ENCODE results near the gene PHKA2.
A peak's percentile ranks its signal among the peaks of the same experiment; 100 is the strongest.

PHKA2 gene

DNA sequence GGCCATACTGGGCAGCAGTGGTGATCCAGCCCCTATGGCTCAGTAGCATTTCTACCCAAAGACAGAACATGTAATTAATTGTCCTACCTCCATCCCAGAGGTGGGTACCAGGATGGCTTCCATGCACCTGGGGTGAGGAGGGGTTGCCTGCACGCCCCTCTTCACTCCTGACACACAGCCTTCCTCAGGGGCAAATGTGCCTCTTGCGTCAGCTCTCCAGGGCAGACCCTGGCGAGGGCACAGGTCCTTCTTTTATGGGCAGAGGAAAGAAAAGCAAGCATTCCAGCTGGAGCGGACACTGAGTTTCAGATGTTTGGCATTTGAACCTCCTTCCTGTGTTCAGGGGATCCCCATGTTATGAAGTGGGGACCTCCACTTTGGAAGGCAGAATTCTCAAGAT, 95.6 kb downstream of the PHKA2 start:
- no peak for DNase-seq (ENCODE audit: low read depth in 2 of 2)

DNA sequence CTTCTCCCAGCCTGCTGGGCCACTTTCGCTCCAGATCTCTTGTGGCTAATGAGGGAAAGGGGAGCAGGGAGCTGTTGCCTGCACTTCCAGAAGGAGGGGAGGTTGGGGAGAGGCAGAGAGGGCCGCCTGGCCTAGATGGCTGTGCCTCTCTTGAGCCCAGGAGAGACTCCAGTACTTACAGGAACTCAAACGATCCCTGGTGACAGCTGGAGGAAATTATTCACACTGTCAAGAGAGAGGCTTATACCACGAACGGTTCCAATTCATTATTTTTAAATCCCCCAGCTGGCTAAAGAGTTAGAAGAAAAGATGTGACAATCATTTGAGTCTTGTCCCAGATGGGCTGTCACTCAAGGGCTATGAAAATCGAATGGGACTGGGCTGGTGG, 96.1 kb downstream of the PHKA2 start:
- DNase-seq (ENCODE audit: low read depth in 2 of 2), result no peak

DNA sequence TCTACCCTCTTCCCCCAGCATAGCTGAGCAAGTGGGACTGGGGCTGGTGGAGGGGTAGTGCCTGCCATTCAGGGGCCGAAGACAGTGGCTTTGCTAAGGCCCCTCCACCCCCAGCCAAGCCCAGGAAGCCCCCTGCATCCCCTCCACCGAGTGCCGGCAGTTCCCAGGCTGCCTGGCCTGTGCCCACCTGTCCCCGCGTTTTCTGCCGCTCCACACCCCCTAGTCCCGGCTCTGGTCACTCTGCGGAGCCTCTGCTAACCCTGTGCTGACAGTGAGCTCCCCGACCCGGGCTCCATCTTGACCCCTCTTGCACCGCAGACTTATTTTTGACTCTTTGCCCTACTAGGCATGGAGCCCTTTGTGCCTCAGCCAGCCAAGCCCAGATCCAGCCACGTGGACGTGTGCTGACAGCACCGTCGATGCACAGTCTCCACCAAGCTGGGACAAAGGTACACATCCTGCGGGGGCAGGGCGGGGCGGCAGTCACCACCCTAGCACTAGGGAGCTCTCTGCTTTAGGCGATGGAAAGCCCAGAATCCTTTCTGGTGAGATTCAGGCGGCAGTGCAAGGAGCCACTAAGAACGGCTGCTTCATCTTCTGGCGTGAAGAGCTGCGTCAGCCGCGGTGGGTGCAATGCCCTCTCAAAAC, 96.6 kb downstream of the PHKA2 start:
- no peak for DNase-seq (ENCODE audit: low read depth in 2 of 2)

DNA sequence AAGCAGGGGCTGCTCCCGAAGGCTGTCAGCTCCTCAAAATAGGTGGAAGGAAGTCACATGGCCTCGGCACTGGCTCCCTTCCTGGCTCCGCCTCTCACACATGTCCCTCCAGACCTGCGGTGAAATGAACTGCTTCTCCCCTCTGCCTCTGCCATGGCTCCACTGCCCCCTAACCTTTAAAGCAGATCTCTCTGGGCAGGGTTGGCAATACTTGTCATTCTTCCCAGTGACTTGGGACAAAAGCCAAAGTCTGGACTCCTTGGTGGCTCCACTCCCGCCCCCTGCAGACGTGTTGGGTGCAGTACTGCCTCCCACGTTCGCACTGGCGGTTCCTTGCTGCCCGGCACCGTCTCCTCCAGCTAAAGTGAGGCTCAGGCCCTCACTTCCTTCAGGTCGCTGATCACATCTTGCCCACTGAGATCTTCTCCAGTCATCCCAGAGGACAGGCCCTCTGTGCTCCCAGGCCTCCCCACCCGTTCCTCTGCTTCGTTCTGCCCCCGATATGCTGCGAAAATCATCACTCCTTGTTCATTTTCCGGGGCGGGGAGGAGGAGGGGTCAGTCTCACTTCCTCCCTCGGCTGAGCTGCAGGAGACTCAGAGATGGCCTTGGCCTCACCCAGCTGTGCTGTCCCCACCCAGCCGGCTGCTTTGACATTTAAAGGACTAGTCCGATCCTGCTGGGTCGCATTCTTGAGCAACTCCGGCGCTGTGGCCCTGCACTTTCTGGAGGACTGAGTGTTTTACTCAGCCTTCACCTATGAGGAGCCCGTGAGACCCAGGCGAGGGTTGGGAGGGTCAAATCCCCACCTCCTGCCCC, 97.4 kb downstream of the PHKA2 start:
- peak; percentile 22 to 34 for DNase-seq (ENCODE audit: low read depth in 2 of 2)

DNA sequence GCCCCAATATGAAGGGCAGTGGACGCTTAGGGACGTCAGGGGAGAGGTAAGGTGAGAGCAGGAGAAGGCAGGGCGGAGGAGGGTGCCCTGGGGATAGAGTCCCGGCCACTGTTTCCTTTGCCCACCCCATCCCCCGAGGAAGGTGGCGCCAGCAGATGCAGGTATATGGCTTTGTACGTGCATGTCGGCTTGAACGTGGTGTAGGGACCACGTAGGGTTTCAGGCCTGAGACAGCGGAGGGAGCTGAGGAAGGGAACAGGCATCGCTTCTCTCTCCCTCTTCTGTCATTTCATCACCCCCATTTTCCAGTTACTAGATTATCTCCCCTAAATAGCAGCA, 97.9 kb downstream of the PHKA2 start:
- DNase-seq (ENCODE audit: low read depth in 2 of 2), result no peak

DNA sequence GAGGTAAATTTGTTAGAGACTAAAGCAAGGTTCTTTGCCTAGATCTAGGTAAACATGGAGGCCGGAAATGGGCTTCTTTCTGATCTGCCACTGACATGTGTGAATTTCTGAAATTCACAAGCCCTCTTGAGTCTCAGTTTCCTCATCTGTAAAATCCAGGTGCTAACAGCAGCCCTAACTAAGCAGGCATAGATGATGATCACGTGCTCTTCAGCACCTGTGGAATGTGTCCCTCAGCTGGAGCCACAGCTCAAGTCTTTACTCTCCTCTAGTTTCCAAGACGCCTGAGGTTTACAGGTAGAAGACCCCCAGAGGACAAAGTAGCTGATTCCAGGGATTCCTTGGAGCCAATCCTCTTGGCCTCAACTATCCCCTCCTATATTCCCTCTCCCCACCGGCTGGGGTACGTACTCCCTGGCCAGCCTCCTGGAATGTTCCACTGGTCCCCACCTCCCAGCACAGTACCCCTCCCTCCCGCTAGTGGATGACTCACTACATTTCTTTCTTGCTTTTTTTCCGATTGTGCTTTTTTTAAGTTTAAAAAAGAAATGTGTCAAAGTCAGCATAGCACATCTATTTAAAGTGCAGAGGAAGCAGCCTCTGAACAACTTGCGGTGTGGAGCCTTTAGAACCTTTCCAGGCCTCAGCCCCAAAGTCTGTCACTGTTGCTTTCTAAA, 98.4 kb downstream of the PHKA2 start:
- no peak for DNase-seq (ENCODE audit: low read depth in 2 of 2)

DNA sequence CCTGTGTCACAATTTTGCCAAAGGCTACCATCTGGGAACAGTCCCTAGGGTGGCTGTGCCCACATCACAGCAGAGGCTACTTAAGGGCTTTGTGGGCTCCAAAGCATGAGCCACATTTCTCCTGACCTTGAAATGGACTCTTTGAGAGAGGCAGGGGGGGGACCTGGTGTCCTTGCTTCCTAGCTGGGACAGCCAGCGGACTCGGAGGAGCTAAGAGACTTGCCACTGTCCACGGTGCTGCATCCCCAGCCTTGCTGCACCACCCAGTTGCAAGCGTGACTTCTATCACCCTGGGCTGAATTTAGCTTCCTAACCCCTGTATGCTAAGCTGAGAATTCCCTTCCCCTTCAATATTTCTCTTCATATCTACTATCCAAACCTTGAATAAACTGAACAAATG, 99.0 kb downstream of the PHKA2 start:
- DNase-seq (ENCODE audit: low read depth in 2 of 2), result no peak

DNA sequence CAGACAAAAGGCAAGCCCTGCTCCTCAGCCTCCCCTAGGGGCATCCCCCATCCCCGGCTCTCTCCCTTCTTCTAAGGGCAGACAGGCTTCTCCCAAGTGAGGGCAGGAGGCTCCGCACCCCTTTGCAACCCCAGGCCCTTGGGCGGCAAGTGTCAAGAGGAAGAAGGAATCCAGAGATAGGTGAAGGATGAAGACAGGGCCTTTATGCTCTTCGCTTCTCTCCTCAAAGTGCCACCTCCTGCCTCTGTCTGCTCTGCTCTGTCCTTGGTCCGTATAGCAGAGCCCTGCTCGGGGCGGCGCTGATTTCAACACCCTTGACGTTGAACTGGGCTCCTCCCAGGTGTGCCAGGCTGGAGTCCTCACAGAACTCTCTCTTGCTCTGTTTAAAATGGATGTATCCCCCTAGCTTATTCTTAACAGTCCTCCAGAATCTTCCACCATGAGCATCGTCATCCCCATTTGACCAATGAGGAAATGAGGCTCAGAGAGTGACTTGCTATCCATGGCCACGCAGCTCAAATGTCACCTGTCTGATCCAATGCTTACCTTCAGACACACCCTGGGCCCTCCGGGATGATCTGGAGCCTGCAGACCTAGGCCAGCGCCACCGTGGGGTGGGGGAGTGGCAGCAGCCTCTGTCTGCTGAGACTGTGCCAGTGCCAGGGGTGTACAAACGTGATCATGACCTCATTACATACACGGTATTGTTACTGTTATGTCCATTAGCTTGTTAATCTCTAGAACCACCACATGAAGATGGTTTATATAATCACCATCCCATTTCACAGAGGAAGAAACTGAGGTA, 99.8 kb downstream of the PHKA2 start:
- DNase-seq (ENCODE audit: low read depth in 2 of 2), result no peak

DNA sequence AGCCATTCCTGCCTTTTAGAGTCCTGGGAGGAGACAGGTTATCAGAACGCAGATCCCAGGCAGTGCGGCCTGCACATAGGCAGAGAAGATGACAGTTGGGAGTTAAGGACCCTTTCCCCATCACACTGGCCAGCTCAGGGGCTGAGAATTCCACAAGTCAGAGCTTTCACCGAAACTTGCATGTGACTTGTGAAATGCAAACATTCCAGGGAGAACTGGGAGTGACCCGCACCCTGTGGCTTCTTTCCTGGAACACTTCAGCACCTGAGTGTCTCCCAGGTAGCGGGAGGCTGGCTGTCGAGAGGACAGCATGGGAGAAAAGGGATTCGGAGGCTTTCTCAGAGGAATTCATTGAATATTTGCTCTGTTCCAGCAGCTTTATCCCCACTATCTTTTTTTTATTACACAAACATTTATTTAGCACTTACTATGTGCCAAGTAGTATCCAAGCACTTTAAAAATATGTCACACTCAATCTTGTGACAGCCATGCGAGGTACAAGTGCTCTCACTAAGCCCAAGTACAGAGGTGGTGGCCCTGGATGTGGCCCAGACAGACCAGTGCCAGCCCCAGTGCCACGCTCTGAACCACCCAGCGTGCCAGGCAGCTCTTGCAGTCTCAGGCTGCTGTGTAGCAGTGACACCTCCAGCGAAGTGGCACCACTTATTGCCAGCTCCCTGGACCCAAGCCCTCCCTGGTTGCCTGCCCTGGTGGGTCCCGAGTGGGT, 100.5 kb downstream of the PHKA2 start:
- no peak for DNase-seq (ENCODE audit: low read depth in 2 of 2)

DNA sequence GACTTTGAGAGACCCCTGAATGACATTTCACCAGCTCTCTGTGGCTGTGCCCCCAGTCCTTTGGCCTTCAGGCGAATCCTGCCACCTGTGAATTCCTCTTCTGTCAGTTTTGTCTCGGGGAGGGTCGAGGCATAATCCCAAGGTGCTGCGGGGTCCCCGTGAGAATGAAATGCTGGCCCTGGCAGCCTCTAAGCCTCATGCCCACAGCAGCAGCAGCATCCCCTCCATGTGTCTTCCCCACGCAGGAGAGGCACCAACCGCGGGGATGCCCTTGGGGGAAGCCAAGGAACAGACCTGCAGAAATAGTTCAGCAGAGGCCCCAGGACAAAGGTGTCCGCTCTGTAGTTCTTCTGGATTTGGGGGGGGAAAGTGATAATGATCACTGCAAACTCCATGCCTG, 104.8 kb downstream of the PHKA2 start:
- no peak for DNase-seq (ENCODE audit: low read depth in 2 of 2)

DNA sequence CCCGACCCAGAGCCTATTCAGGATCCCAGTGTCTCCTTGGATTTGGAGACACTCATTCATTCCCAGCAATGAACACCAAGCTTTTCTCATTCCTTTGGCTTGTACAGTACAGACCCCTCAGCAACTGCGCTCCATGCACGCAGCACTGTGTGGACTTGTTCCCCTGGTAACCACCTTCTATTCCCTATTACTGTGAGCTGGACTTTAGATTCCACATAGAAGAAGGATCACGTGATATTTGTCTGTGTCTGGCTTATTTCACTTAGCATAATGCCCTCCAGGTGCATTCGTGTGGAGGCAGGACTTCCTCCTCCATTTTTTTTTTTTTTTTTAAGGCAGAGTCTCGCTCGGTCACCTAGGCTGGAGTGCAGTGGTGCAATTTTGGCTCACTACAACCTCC, 106.4 kb downstream of the PHKA2 start:
- DNase-seq (ENCODE audit: low read depth in 2 of 2), result no peak

DNA sequence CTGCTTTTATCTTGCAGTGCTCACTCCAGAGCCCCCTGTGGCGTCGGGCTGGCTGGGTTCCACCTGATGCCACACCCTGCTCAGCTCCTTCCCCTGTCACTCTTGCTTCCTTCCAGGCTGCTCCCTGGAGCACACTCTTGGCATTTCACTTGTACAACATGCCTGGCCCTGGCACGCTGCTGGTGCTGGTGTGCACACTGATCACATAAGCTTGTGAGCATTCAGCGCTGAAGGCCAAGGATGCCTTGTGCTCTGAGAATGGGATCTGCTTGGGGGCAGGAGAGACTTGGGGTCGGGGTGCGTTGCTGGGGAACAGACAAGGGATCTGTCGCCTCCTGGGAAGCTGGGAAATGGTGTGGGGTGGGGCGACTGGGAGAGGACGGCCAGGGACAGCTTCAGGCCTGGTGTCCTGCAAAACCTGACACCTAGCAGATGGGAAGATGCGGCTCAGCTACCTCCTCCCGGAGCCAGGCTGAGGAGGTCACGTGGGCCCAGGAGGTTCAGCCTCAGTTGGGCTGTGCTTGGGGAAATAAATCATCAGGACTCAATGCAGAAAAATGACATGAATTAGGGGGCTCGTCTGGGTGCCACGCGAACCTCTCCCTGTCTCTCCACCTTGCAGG, 108.5 kb downstream of the PHKA2 start:
- DNase-seq (ENCODE audit: low read depth in 2 of 2), result no peak

DNA sequence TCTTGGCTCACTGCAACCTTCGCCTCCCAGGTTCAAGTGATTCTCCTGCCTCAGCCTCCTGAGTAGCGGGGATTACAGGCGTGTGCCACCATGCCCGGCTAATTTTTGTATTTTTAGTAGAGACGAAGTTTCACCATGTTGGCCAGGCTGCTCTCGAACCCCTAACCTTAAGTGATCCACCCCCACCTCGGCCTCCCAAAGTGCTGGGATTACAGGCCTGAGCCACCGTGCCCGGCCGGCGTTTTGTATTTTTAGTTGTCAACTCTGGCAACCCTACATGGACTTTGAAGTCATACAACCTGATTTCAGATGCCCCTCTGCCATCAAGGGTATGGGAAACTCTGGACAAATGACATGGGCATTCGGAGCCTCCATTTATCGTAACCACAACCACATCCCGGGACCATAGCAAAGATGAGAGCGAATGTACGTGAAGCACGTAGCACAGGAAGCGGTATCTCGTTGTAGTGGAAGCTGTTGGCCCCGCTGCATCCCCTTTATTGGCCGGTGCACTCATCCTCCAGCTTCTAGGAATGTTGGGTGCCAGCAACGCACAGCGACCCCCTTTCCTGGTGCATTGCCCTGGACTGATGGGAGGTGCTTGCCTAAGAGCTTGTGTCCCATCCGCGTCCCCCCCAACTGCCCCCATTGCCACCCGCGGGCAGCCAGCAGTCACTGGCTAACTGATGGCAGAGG, 109.2 kb downstream of the PHKA2 start:
- DNase-seq (ENCODE audit: low read depth in 2 of 2), result no peak

DNA sequence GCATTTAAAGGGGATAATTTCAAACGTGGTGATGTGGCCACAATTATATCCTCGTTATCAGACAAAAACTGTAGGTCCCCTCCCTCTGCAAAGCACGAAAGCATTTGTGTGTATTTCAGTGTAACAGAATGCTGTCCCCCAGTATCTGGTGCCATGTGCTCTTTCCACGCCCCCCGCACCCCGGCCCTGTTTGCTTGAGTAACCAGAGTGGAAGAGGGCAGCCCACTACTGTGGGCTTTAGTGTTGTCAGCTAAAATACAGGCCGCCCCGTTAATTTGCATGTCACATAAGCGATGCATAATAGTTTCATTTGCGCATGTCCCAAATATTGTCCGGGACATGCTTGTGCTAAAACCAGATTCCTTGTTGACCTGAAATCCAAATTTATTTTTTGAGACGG, 110.1 kb downstream of the PHKA2 start:
- no peak for DNase-seq (ENCODE audit: low read depth in 2 of 2)

DNA sequence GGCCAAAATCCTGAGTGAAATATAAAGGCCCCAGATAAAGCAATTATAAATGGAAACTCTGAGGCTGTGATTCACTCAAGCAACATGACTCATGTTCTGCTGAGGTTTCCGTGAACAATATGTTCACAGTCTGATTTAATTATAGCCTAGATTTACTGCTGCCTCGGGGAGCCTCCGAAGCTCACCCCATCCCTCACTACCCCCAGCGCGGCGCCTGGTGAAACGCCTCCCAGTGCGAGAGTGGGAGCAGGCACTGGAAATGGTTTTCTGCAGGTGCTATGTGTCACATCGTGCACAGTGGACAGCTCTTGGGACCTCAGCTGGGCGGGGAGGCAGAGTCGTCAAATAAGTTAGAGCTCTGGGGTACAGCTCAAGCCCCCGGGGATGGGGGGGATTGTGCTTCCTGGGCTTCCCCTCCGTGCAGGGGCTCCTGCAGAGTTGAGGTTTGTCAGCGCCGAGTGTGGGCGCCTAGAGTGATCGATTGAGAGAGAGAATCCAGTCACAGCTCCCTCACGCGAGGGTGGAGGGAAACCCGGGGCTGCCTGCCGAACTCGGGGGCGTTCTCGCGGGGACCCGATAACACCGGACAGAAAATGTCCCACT, 110.6 kb downstream of the PHKA2 start:
- DNase-seq (ENCODE audit: low read depth in 2 of 2), result peak in 1 of 2 donors; percentile 18

DNA sequence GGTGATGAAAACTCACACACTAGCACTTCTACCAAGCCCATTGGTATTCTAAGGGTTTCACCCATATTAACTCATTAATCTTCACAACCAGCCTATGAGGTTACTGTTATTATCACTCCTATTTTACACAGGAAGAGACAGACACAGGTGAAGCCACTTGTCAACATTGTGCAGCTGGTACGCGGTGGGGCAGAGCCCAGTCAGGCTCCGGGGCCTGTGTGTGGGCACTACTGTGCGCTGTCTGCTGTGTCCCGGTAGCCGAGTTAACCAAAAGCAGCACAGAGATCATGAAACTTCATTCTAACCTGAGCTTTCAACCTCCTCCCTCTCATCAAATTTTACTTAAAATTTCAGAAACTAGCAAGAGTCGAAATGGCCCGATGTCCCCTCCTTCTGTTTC, 111.3 kb downstream of the PHKA2 start:
- no peak for DNase-seq (ENCODE audit: low read depth in 2 of 2)

DNA sequence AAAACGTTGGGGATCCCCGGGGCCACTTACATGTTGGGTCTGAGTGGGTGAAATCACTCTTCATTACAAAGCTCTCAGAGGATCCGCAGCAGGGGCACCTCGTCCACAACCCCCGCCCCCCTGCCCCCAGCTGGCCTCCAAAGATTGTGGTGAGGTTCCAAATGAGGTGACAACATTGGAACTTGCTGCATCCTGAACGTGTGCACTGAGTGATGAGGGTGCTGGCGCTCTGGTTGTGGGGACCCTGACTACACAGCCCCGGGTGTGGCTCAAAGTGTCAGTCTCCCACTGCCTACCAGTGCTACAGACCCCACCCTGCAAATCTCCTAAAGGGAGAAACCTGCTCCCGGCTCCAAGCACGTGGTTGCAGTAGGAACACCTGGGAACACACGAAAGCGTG, 111.9 kb downstream of the PHKA2 start:
- DNase-seq (ENCODE audit: low read depth in 2 of 2), result no peak

DNA sequence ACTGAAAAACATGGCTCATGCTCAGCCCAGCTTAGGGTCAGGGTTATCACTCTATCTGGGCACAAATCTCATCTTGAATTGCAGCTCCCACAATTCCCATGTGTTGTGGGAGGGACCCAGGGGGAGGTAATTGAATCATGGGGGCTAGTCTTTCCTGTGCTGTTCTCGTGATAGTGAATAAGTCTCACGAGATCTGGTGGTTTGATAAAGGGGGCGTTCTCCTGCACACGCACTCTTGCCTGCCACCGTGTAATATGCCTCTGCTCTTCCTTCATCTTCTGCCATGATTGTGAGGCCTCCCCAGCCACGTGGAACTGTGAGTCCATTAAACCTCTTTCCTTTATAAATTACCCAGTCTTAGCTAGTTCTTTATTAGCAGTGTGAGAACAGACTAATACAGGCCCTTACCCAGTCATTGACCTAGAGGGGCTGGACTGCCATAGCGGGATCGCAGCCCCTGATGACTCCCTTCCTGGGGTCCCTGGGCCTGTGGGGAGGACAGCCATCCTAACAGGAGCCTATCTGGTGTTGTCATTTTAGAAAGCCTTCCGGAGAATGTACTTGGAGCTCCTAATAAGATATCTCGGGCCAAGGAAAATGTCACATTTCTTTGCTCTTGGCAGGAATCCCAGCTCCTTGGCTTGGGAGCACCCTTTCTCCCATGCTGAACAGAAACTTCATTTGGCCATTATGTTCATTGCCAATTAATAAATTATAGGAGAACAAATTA, 112.6 kb downstream of the PHKA2 start:
- DNase-seq (ENCODE audit: low read depth in 2 of 2), result no peak

DNA sequence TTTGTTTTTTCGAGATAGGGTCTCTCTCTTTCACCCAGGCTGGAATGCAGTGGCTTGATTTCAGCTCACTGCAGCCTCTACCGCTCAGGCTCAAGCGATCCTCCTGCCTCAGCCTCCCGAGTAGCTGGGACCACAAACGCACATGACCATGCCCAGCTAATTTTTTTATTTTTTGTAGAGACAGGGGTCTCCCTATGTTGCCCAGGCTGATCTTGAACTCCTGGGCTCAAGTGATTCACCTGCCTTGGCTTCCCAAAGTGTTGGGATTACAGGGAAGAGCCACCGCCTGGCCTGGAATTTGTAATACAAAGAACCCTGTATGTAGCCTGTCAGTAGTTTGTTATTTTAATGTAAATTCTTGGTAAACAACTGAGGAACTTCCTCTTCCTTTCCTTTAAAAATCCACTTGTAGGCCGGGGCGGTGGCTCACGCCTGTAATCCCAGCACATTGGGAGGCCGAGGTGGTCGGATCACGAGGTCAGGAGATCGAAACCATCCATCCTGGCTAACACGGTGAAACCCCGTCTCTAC, 119.5 kb downstream of the PHKA2 start:
- no peak for DNase-seq (ENCODE audit: low read depth in 2 of 2)
